HG03442 (cell line): ENCODE data around the gene CAVIN2.

ENCODE experiments used
- ATAC-seq: cut with Tn5 transposase; IDR thresholded peaks from one replicate; pipeline ENCODE4 v1.9.1; 2021; ENCODE audit warnings: mild to moderate bottlenecking, moderate library complexity; ENCODE audit not compliant: unreplicated experiment

The CAVIN2 gene

DNA sequence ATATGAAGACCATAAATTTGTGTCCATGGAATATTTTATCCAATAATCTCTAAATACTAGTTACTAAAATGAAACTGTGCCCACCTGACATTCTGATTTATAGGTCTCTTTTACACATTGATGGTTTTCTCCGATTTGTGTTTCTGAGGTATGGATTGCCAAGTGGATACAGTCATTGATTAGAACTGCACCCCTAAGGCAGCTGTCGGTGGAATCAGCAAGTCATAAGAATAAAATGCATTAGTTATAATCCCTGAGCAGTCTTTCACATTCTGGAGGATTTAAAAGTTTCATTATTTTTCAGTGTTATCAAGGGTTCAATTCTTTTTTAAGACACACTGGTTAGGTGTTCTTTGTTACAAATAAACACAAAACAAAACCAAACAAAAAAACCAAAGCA is 6.0 kb downstream of the CAVIN2 start:
- no peak for ATAC-seq

- ATAC-seq, result no peak
Measured at GRCh38 chr2:191839918-191840804, 6.7 kb downstream of the CAVIN2 start.

DNA sequence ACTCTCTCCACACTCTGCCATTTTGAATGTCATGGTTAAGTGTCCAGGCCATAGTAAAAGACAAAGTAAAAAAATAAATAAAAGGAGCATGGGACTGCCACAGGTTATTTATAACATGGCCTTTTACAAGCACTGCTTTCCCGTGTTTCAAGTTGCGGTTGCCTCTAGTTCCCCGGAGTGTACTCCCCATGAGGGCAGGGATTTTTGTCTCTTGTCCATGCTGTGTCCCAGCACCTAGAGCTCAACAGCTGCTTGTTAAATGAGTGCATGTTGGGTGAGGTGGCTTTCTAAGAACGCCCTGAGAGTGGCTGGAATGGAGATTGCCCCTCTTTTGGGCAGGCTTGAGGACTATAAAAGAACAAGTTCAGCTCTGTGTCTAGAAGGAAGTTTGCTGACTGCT is 8.4 kb downstream of the CAVIN2 start:
- ATAC-seq, result no peak

DNA sequence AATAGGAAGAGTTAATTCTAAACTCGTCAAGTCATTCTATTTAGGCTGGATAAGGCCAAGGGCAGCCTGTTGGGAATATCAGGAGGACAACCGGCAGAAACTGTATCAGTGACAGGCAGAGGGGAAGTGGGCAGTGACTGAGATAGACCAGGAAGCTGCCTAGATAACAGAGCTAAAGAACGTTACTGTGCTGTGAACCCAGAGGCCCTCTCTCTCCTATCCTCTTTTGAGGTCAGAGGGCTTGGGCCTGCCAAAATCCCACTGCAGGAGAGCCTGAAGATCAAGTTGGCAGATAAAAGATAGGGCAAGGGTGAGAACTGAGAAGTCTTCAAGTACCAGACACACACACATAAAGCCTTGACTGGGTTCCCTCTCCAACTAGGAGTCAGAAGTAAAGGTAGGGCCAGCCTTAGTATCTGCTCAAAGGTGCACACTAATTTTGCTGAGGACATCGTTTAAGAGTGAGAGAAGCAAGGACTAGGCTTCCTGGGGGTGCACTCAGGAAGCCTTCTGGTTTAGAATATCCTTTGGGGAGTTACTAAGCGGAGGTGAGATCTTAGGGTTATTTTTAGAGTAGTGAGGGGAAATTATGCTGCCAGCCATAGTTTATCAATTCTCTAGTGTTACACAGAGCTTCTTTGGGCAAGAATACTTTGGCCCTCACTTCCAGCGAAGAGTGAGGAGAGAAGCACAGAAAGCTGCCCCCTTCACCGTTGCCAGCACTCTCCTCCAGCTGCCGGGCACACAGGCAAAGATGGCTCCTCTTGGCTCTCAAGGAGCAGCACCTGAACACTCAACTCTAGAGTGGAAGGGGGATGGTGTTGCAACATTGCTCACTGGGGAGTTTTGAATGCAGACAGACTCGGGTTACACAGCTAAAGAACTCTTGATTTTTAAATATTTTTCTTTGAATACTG is 9.8 kb downstream of the CAVIN2 start:
- ATAC-seq, result peak; percentile 55

GRCh38 chr2:191836471-191836852 is 10.4 kb downstream of the CAVIN2 start:
- no peak for ATAC-seq

- ATAC-seq, result no peak
Measured at GRCh38 chr2:191835539-191836350, 11.1 kb downstream of the CAVIN2 start.

DNA sequence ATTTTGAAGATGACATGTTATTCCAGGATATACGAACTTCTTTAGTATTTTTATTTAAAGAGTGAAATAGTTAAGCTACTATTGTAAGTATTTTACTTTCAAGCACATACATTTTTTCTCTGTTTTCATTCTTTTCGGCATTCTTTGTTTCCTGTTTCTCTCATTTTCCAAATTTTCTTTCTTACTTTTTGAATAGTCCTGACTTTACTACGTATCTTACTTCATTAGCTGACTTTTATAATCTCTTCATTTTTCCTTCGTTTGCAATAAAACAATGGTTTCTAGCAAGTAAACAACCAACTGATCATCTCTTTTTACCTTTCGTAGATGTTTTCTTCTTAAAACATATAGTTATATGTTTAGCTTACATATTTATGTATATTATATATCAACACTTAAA is 11.8 kb downstream of the CAVIN2 start:
- no peak for ATAC-seq

DNA sequence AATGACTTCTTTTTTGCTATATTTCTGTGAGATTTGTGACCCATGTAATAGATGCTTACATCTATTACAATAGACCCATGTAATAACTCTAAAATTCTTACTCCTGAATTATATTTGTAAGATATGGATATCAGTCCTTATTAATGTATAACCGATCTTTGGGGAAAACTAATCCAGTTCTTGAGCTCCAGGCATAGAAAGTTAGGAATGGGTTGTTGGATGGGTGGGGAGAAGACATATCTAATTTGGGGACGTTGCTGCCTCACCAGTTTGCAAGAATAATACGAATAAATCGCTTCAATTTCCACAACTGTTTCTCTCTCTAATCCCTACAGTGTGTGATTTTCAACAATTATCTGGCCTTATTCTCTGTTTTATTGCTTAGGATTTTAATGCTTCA is 13.5 kb downstream of the CAVIN2 start:
- ATAC-seq, result no peak

- no peak for ATAC-seq
Measured at GRCh38 chr2:191832668-191833067, 14.2 kb downstream of the CAVIN2 start.

DNA sequence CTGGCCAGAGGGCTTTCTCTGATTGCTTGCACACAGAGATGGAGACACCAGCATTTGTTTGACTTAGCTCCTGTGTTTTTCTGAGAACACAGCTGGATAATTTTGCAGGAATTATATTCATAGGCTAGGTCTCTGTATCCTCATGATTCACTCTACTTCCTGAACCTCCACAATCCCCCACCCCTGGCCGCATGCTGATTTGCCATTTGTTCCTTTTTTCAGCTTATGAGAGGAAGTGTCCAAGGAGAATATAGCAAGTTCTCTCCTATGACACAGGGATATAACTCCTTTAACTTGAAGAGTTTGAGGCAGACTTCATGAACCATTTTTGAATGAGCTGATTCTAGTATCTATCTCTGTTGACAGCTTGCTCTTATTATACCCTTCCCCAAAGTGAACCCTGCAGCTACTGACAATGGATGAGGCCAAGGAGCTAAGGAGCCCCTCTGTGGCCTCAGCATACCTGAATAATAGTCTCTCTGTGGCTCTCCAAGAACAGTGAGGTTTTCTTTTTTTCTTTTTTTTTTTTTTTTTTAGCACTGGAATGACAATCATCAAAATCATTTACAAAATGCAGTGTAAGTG is 15.4 kb downstream of the CAVIN2 start:
- no peak for ATAC-seq

DNA sequence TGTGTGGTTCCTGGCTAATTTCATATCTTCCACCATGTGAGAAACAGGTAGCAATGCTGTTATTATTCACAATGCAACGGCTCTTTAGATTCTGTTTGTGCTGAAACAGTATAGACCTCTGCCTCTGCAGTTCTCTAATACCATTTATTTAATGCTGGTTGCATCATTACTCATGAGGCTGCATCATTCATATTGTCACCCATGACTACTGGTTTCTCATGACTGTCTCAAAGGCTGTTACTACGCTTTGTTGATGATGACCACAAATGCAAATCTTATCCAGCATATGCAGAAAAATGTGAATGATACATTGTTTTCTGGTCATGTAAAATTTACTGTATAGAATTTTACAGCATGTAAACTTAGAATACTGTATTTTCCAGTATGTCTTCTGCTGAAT is 22.5 kb downstream of the CAVIN2 start:
- no peak for ATAC-seq

GRCh38 chr2:191821078-191821477 is 25.8 kb downstream of the CAVIN2 start:
- ATAC-seq, result no peak

- ATAC-seq, result no peak
Measured at GRCh38 chr2:191818725-191819350, 28.1 kb downstream of the CAVIN2 start.

GRCh38 chr2:191818133-191818532 is 28.8 kb downstream of the CAVIN2 start:
- no peak for ATAC-seq

DNA sequence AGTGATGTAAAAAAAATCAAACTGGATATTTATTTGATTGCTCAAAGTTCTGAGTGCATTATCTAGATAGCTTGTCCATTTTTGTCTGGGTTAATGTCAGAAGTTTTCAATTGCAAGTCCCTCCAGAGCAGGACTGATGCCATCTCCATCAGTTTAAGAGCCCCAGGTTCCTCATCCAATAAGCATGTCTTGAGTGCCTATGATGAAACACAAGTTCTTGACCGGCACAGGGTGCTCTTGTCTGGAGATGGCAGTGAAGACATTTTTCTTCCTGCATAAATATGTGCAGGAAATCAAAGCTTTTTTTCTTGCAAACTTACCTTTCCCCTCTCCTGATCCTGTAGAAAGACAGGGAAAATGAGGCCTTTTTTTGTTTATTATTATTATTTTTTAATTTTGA is 31.9 kb downstream of the CAVIN2 start:
- no peak for ATAC-seq

- no peak for ATAC-seq
Measured at GRCh38 chr2:191813943-191814342, 32.9 kb downstream of the CAVIN2 start.

DNA sequence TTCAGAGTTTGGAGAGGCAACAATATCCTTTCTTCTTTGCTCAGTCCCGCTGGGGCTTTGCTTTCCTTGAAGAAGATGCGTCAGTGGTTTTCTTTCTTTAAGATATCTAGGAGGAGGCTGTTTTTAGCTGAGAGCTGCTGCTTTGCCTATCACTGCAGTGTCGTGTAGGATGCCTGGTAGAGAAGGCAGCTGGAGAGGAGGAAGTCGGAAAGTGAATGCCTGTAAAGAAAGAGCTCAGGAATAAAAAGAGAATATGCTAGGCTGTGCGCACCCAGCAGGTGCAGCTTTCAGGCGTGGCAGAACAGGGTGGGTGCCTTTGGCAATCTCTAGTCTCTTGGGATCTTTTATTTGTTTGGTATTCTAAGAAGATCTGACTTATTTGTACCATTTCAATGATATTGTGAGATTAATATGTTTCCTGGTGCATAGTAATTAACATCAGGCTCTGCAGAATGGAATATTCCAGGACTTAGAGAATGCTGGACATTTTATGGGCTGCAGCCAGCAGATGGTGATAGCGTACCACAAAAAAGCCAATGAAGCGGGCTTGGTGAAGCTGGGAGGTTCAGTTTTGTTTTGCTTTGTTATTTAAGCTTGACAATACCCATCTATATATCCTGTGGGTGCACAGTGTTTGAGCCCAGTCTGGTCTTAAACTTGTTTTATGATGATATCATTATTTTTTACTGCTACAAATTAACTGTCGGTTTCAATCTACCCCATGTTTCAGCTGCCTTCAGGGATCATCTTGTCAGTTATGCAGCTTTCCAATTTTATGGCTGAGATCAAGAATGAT is 34.9 kb downstream of the CAVIN2 start:
- ATAC-seq, result peak; percentile 83

- ATAC-seq, result no peak
Measured at GRCh38 chr2:191806396-191806795, 40.5 kb downstream of the CAVIN2 start.

- ATAC-seq, result no peak
Measured at GRCh38 chr2:191804766-191805165, 42.1 kb downstream of the CAVIN2 start.
